Measurements from ENCODE around the gene RAB36.

RAB36 gene

GRCh38 chr22:23211622-23212021 lies 66.3 kb downstream of the RAB36 start:
- no peak for DNase-seq
- Histone ChIP-seq H3K4me3 (ENCODE audit: control insufficient read depth in 1 of 7, extremely low read depth in 1 of 7, insufficient read depth in 4 of 7, low read depth in 2 of 7, low read length in 6 of 7) (peak overlapping the region in 2 of 7 experiments; percentile 16 to 34), H3K36me3 (ENCODE audit: control insufficient read depth in 4 of 4, insufficient read depth in 4 of 4, low read length in 3 of 4) (peaks cover 1 to 22% (median 16%) of the 10 kb centered on the region in 4 experiments), H3K4me1 (ENCODE audit: control extremely low read depth in 1 of 4, control insufficient read depth in 4 of 4, insufficient read depth in 4 of 4, low read length in 3 of 4) (peaks cover 27 to 73% (median 61%) of the 10 kb centered on the region in 4 experiments), H3K27ac (ENCODE audit: insufficient read depth in 1 of 2, low read depth in 1 of 2, low read length in 2 of 2, poor library complexity in 1 of 2, severe bottlenecking in 2 of 2) (peak overlapping the region; percentile 61 to 91), H3K9me3 (ENCODE audit: control extremely low read depth in 1 of 5, control insufficient read depth in 4 of 5, insufficient read depth in 2 of 5, low read depth in 1 of 5, low read length in 4 of 5) (no peaks in the 10 kb centered on the region), H3K27me3 (replicated peaks in 2 of 5; ENCODE audit: control insufficient read depth in 4 of 5, insufficient read depth in 5 of 5, low read length in 4 of 5) (no peaks in the 10 kb centered on the region)
- POLR2A ChIA-PET: interaction anchor here (0.7 kb wide), 1 partner anchor 21 kb away, joined by 5 read pairs; no protein-coding TSS in a partner anchor
- 88% methylated on average over 1 of the region's 3 CpGs for WGBS (ENCODE audit: insufficient coverage)
- CTCF ChIA-PET: interaction anchor here (1.0 to 3.9 kb wide), 8 partner anchors 10 to 65 kb away, joined by 3 to 18 read pairs (median 4); no protein-coding TSS in a partner anchor

DNA sequence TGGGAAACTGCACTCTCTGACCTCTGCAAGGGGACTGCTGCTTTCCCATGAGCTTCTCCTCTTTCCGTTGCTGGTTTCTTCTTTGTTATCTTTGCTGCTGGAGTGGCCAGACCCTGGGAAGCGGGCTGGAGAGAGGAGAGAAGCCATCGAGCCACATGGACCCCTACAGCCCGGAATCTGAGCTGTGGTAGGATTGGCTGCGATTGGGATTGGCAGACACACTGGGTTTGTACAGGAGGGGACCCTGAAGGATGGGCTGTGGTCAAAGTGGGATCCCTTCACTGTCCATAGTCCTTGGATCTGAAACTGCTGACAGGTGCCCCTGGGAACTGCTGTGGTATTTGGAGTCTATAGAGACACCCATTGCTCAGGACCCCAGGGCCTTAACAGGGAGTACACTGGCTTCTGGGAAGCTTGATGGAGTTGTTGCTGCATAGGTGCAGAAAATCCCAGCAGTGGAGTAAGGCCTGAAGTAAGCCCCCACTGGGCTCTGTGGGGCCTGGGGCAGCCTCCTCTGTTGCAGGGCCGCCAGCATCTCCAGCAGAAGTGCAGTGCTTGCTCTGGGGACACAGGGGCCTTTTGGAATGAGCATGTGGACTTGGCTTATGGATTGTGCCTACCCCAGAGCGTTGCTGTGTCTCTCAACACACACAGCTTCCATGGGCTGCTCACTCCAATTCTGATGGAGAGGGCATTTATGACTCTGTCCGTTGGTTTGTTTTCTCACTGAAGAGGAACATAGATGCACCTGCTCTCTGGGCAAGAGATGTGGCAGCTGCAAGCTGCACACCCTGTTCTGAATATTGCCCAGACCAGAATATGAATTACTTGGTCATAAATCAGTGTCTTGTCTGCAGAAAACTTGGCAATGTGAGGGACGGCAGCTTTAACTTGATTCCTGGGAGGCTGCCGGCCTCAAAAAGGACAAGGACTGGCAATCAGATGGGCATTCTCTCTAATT lies 67.1 kb downstream of the RAB36 start:
- Histone ChIP-seq H3K4me1 (ENCODE audit: control extremely low read depth in 1 of 4, control insufficient read depth in 4 of 4, insufficient read depth in 4 of 4, low read length in 3 of 4) (peaks cover 33 to 80% (median 69%) of the 10 kb centered on the region in 4 experiments), H3K36me3 (ENCODE audit: control insufficient read depth in 4 of 4, insufficient read depth in 4 of 4, low read length in 3 of 4) (peaks cover 0 to 21% (median 13%) of the 10 kb centered on the region in 4 experiments), H3K9me3 (ENCODE audit: control extremely low read depth in 1 of 5, control insufficient read depth in 4 of 5, insufficient read depth in 2 of 5, low read depth in 1 of 5, low read length in 4 of 5) (no peaks in the 10 kb centered on the region), H3K4me3 (ENCODE audit: control insufficient read depth in 1 of 7, extremely low read depth in 1 of 7, insufficient read depth in 4 of 7, low read depth in 2 of 7, low read length in 6 of 7) (peak overlapping the region in 5 of 7 experiments; percentile 4 to 53 (median 34)), H3K27ac (ENCODE audit: insufficient read depth in 1 of 2, low read depth in 1 of 2, low read length in 2 of 2, poor library complexity in 1 of 2, severe bottlenecking in 2 of 2) (peak overlapping the region; percentile 61 to 91), H3K27me3 (replicated peaks in 2 of 5; ENCODE audit: control insufficient read depth in 4 of 5, insufficient read depth in 5 of 5, low read length in 4 of 5) (no peaks in the 10 kb centered on the region)
- CTCF ChIA-PET: interaction anchor here (0.7 to 3.9 kb wide), 13 partner anchors 11 to 65 kb away, joined by 3 to 18 read pairs (median 4); no protein-coding TSS in a partner anchor
- POLR2A ChIA-PET: no interaction called here
- peak in 2 of 3 donors; percentile 66 to 78 for DNase-seq
- WGBS (ENCODE audit: insufficient coverage): 48% methylated on average over 10 of the region's 10 CpGs

GRCh38 chr22:23213022-23213555 lies 67.8 kb downstream of the RAB36 start:
- peak overlapping the region; percentile 55 to 91 for H3K27ac ChIP-seq (ENCODE audit: insufficient read depth in 1 of 2, low read depth in 1 of 2, low read length in 2 of 2, poor library complexity in 1 of 2, severe bottlenecking in 2 of 2)
- H3K4me3 ChIP-seq (ENCODE audit: control insufficient read depth in 1 of 7, extremely low read depth in 1 of 7, insufficient read depth in 4 of 7, low read depth in 2 of 7, low read length in 6 of 7): peak overlapping the region in 4 of 7 experiments; percentile 19 to 53 (median 36)
- no peaks in the 10 kb centered on the region for H3K27me3 ChIP-seq (replicated peaks in 2 of 5; ENCODE audit: control insufficient read depth in 4 of 5, insufficient read depth in 5 of 5, low read length in 4 of 5)
- H3K9me3 ChIP-seq (ENCODE audit: control extremely low read depth in 1 of 5, control insufficient read depth in 4 of 5, insufficient read depth in 2 of 5, low read depth in 1 of 5, low read length in 4 of 5): no peaks in the 10 kb centered on the region
- ChIA-PET CTCF (interaction anchor here (0.7 to 3.9 kb wide), 10 partner anchors 11 to 39 kb away, joined by 3 to 18 read pairs (median 4); no protein-coding TSS in a partner anchor), POLR2A (no interaction called here)
- peaks cover 0 to 14% (median 6%) of the 10 kb centered on the region in 4 experiments for H3K36me3 ChIP-seq (ENCODE audit: control insufficient read depth in 4 of 4, insufficient read depth in 4 of 4, low read length in 3 of 4)
- WGBS (ENCODE audit: insufficient coverage): 76% methylated on average over 13 of the region's 13 CpGs
- H3K4me1 ChIP-seq (ENCODE audit: control extremely low read depth in 1 of 4, control insufficient read depth in 4 of 4, insufficient read depth in 4 of 4, low read length in 3 of 4): peaks cover 37 to 80% (median 74%) of the 10 kb centered on the region in 4 experiments
- DNase-seq: no peak

- Histone ChIP-seq H3K27ac (ENCODE audit: insufficient read depth in 1 of 2, low read depth in 1 of 2, low read length in 2 of 2, poor library complexity in 1 of 2, severe bottlenecking in 2 of 2) (peak overlapping the region; percentile 55 to 91), H3K27me3 (replicated peaks in 2 of 5; ENCODE audit: control insufficient read depth in 4 of 5, insufficient read depth in 5 of 5, low read length in 4 of 5) (no peaks in the 10 kb centered on the region), H3K9me3 (ENCODE audit: control extremely low read depth in 1 of 5, control insufficient read depth in 4 of 5, insufficient read depth in 2 of 5, low read depth in 1 of 5, low read length in 4 of 5) (no peaks in the 10 kb centered on the region), H3K4me1 (ENCODE audit: control extremely low read depth in 1 of 4, control insufficient read depth in 4 of 4, insufficient read depth in 4 of 4, low read length in 3 of 4) (peaks cover 40 to 87% (median 80%) of the 10 kb centered on the region in 4 experiments), H3K36me3 (ENCODE audit: control insufficient read depth in 4 of 4, insufficient read depth in 4 of 4, low read length in 3 of 4) (peaks cover 0 to 13% (median 3%) of the 10 kb centered on the region in 4 experiments), H3K4me3 (ENCODE audit: control insufficient read depth in 1 of 7, extremely low read depth in 1 of 7, insufficient read depth in 4 of 7, low read depth in 2 of 7, low read length in 6 of 7) (peak overlapping the region in 2 of 7 experiments; percentile 15 to 53)
- ChIA-PET CTCF (interaction anchor here (1.0 to 3.9 kb wide), 7 partner anchors 12 to 37 kb away, joined by 3 to 18 read pairs (median 5); no protein-coding TSS in a partner anchor), POLR2A (no interaction called here)
- peak in 2 of 3 donors; percentile 49 to 64 for DNase-seq
- 69% methylated on average over 6 of the region's 11 CpGs for WGBS (ENCODE audit: insufficient coverage)
Observed at GRCh38 chr22:23213581-23214334, 68.5 kb downstream of the RAB36 start.
